A673 (cell line): ENCODE data around the gene RGL3. TPM values are rescaled to one million over a fixed set of nuclear protein-coding genes. Genes with fewer than 3 reads are reported as not detected.

ENCODE experiments used
- BruUV-seq: library from RNA; stranded (reverse); fragments of 400-500 nt; replicated peaks from 2 replicates; lab custom pipeline; 2021; lab: Mats Ljungman, UMichigan
- CTCF ChIA-PET: fragments of 300-600 bp; sonication (Branson Sonifier 250); formaldehyde crosslinking; loops from one replicate; lab custom pipeline; 2022; ENCODE audit warnings: antibody characterized with exemption; lab: Charles Lee
- POLR2A ChIA-PET: fragments of 300-600 bp; sonication (Branson Sonifier 250); formaldehyde crosslinking; loops from one replicate; lab custom pipeline; 2022; ENCODE audit warnings: antibody characterized with exemption; ENCODE audit not compliant: low non-redundant PET; lab: Charles Lee
- DNase-seq: peaks from one replicate; pipeline ENCODE4 v3.0.0-alpha.2; 2015; ENCODE audit warnings: low spot score
- H3K27ac ChIP-seq: fragments of 200-600 bp; sonication (generic); 2 replicates; pipeline ENCODE4 v1.5.1; 2016; ENCODE audit warnings: mixed run types, low read depth, mild to moderate bottlenecking, mixed read lengths, antibody characterized with exemption, low read length; ENCODE audit not compliant: poor library complexity, severe bottlenecking
- H3K27me3 ChIP-seq: fragments of 200-600 bp; sonication (generic); replicated peaks from 2 replicates; pipeline ENCODE4 v1.6.1; 2017; ENCODE audit warnings: mixed run types, low read depth, mild to moderate bottlenecking, mixed read lengths, antibody characterized with exemption, low read length; ENCODE audit not compliant: insufficient read depth, poor library complexity
- H3K36me3 ChIP-seq: fragments of 200-600 bp; sonication (generic); 2 replicates; pipeline ENCODE4 v1.6.1; 2016; ENCODE audit warnings: mixed run types, mild to moderate bottlenecking, mixed read lengths, antibody characterized with exemption, low read length; ENCODE audit not compliant: insufficient read depth, poor library complexity, severe bottlenecking
- H3K4me1 ChIP-seq: fragments of 200-600 bp; sonication (generic); 2 replicates; pipeline ENCODE4 v1.6.1; 2017; ENCODE audit warnings: mixed run types, mild to moderate bottlenecking, mixed read lengths, antibody characterized with exemption, low read length; ENCODE audit not compliant: insufficient read depth, poor library complexity, severe bottlenecking
- H3K4me3 ChIP-seq: fragments of 200-600 bp; sonication (generic); 2 replicates; pipeline ENCODE4 v1.5.1; 2016; ENCODE audit warnings: low read depth, mixed run types, mild to moderate bottlenecking, mixed read lengths, low read length; ENCODE audit not compliant: poor library complexity, severe bottlenecking
- H3K9me3 ChIP-seq: fragments of 200-600 bp; sonication (generic); 2 replicates; pipeline ENCODE4 v1.6.1; 2016; ENCODE audit warnings: mixed run types, low read depth, mild to moderate bottlenecking, mixed read lengths, antibody characterized with exemption, low read length; ENCODE audit not compliant: poor library complexity, severe bottlenecking
- EZH2 ChIP-seq: fragments of 200-600 bp; sonication (generic); IDR thresholded peaks from 2 replicates; pipeline ENCODE4 v1.6.1; 2017; ENCODE audit warnings: borderline replicate concordance, low read depth, mild to moderate bottlenecking, mixed read lengths, antibody characterized with exemption, low read length; ENCODE audit not compliant: poor library complexity, severe bottlenecking
- intact Hi-C: fragments of 100-400 bp; cut with micrococcal nuclease; formaldehyde crosslinking; loops from one replicate; pipeline ENCODE4 v1.10.0; 2022; ENCODE audit not compliant: unreplicated experiment
- total RNA-seq: library from RNA; stranded (reverse); gene quantifications from 2 replicates; pipeline ENCODE4 v1.2.3, GENCODE V29; 2021
- TF ChIP-seq, protein P1 (sequence below): fragments of 300-800, 200-600 bp; sonication (generic); conservative IDR thresholded peaks from 2 replicates; pipeline ENCODE4 v1.5.1; 2017; ENCODE audit warnings: low read depth, mild to moderate bottlenecking, antibody characterized with exemption, low read length, moderate library complexity, mixed read lengths

The RGL3 gene
- total RNA-seq, 1 experiment from 2014 or later, result not detected

DNA sequence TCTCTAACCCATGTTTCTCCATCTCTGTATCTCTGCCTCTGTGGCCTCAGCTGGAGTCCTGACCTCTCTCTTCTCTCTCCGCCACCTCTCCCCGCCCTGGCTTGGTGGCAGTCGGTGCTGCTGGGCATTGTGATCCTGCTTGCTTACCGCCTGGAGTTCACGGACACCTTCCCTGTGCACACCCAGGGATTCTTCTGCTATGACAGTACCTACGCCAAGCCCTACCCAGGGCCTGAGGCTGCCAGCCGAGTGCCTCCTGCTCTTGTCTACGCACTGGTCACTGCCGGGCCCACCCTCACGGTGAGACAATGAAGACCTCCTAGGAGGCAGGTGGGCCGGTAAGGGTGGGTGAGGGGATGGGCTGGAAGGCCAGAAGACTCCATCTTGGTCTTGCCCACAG lies 59.7 kb downstream of the RGL3 start:
- Histone ChIP-seq H3K4me1 (no peaks in the 10 kb centered on the region), H3K36me3 (no peaks in the 10 kb centered on the region), H3K27me3 (no peaks in the 10 kb centered on the region), H3K9me3 (no peaks in the 10 kb centered on the region), H3K27ac (no peak overlapping the region), H3K4me3 (no peak overlapping the region)
- intact Hi-C loops, result no loop called here
- CTCF ChIA-PET, result no interaction called here
- TF ChIP-seq, protein P1, sequence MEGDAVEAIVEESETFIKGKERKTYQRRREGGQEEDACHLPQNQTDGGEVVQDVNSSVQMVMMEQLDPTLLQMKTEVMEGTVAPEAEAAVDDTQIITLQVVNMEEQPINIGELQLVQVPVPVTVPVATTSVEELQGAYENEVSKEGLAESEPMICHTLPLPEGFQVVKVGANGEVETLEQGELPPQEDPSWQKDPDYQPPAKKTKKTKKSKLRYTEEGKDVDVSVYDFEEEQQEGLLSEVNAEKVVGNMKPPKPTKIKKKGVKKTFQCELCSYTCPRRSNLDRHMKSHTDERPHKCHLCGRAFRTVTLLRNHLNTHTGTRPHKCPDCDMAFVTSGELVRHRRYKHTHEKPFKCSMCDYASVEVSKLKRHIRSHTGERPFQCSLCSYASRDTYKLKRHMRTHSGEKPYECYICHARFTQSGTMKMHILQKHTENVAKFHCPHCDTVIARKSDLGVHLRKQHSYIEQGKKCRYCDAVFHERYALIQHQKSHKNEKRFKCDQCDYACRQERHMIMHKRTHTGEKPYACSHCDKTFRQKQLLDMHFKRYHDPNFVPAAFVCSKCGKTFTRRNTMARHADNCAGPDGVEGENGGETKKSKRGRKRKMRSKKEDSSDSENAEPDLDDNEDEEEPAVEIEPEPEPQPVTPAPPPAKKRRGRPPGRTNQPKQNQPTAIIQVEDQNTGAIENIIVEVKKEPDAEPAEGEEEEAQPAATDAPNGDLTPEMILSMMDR, result no peak
- no peak for TF ChIP-seq EZH2
- DNase-seq, result no peak
- no TSS peak for BruUV-seq
- POLR2A ChIA-PET, result no interaction called here

DNA sequence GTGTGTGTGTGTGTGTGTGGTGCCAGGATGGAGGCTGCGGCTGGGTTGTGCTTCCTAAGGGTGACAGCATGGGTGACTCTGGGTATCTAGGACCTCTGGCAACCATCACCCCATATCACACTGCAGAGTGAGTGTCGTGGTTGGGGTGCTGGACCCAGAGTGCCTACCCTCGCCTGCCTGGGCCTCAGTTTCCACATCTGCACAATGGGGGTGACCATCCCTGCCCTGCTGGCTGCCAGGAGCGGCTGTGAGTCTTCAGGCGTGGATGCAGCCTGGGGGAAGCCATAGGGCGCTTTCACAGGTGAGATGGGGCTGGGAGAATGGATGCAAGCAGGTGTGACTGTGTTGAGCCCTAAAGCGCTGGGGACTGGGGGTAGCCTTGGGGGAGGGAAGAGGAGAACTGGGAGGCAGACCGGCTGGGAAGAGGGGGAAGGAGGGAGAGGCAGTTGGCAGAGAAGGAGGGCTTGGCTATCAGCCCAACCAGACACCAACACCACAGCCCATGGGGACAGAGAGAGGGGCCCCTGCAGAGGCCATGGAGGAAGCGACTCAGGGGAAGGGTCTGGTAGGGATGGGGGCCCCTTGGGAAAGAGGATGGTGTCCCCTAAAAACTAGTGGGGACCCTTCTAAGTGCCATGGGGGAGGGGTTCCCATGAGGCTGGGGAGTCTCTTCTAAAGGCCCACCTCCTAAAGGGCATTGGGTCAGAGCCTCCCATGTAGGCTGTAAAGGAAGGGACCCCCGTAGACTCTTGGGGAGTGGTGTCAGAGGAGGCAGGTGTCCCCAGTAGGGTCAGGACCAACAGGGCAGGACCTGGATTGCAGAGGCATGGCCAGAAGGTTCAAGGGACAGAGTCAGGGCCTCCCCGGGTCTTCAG lies 62.2 kb downstream of the RGL3 start:
- Histone ChIP-seq H3K27me3 (no peaks in the 10 kb centered on the region), H3K27ac (no peak overlapping the region), H3K4me1 (no peaks in the 10 kb centered on the region), H3K36me3 (no peaks in the 10 kb centered on the region), H3K4me3 (no peak overlapping the region), H3K9me3 (no peaks in the 10 kb centered on the region)
- BruUV-seq, result no TSS peak
- ChIA-PET CTCF (no interaction called here), POLR2A (no interaction called here)
- TF ChIP-seq, protein P1, result no peak
- TF ChIP-seq EZH2, result no peak
- DNase-seq, result no peak
- intact Hi-C loops, result no loop called here

DNA sequence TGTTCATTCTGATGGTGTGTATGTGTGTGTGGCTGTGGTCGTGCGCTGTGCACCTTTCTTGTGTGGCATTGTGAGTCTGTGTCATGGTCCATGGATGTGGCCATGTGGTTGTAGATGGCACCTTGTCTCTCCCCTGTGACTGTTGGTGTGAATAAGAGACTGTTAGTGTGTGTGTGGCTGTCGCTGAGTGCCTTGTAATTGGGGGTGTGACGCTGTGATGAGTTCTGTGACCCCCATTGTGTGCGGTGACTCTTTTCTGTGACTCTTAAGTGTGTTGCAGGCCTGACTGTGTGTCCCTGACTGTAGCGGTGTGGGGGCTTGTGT lies 63.1 kb downstream of the RGL3 start:
- Histone ChIP-seq H3K9me3 (no peaks in the 10 kb centered on the region), H3K27me3 (no peaks in the 10 kb centered on the region), H3K27ac (no peak overlapping the region), H3K4me1 (no peaks in the 10 kb centered on the region), H3K36me3 (no peaks in the 10 kb centered on the region), H3K4me3 (peak overlapping the region; percentile 63)
- BruUV-seq, result no TSS peak
- POLR2A ChIA-PET, result no interaction called here
- TF ChIP-seq, protein P1, result no peak
- CTCF ChIA-PET, result no interaction called here
- intact Hi-C loops, result no loop called here
- DNase-seq, result no peak
